ENCODE data around the gene CREB3L1.

CREB3L1 gene

GRCh38 chr11:46364056-46364455 is 86.6 kb downstream of the CREB3L1 start:
- no peak for DNase-seq (ENCODE audit: low read depth in 2 of 2)

DNA sequence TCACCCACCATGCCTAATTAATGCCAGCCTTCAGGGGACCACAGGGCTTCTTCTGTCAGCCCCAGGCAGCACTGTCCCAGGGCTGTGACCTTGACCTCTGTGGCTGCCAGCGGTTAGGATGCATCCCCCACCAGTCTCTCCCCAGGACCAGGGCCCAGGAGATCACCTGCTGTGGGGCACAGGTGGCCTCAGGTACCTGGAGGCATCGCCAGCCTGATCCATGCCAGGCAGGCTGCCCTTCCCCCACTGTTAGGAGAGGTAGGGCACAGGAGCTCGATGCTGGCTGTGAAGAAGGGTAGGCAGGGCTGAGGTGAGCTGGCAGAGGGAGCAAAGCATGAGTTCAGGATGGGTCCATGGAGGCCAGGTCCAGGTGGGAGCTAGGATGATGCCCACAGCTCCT is 87.3 kb downstream of the CREB3L1 start:
- no peak for DNase-seq (ENCODE audit: low read depth in 2 of 2)

- DNase-seq (ENCODE audit: low read depth in 2 of 2): no peak
Measured at GRCh38 chr11:46366260-46366659, 88.8 kb downstream of the CREB3L1 start.

DNA sequence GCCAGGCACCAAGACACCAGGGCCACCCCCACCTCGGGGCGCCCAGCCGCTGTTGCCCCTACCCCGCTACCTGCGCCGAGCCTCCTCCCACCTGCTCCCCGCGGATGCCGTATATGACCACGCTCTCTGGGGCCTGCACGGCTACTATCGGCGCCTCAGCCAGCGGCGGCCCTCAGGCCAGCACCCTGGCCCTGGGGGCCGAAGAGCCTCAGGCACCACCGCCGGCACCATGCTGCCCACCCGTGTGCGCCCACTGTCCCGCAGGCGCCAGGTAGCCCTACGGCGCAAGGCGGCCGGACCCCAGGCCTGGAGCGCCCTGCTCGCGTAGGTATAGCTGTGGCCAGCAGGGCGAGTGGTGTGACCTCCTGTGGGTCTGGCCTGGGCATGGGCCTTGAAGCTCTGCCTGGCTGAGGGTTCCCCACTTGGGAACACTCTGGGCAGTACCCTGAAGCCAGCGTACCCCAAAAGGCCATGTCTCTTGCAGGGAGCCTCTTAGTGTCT is 89.2 kb downstream of the CREB3L1 start:
- no peak for DNase-seq (ENCODE audit: low read depth in 2 of 2)

DNA sequence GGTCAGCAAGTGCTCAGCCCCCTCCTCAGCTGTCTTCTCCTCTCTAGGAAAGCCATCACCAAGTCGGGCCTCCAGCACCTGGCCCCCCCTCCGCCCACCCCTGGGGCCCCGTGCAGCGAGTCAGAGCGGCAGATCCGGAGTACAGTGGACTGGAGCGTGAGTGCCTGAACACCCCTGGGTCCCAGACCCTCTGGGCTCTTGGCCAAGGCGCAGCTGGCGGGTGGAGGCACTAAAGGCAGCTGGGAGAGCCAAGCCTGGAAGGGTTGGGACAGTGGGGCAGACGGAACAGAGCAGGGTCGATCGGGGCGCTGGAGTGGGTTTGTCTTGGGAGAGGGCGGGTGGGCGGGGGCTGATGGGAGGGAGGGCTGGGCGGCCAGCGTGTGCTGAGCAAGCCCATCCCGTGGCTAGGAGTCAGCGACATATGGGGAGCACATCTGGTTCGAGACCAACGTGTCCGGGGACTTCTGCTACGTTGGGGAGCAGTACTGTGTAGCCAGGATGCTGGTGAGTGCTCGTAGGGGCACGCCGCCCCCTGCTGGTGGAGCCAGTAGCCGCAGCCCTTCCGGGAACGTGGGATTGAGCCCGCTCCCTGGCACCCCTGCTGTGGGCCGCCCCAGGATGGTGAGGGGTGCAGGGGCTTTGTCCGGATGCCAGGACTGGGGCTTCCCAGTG is 89.9 kb downstream of the CREB3L1 start:
- DNase-seq (ENCODE audit: low read depth in 2 of 2): peak; percentile 49 to 56

DNA sequence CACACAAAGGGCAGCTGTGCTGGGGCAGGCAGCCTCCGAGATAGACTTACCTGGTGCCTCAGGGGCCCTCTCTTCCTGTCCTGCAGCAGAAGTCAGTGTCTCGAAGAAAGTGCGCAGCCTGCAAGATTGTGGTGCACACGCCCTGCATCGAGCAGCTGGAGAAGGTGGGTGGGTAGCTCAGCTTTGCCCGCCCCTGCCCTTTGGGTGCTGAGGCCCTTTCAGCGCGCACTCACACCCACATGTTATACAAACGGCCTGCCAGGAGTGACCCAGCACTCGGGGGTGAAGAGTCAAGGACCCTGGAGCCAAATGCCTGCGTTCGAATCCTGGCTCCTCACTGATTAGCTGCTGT is 90.4 kb downstream of the CREB3L1 start:
- no peak for DNase-seq (ENCODE audit: low read depth in 2 of 2)

DNA sequence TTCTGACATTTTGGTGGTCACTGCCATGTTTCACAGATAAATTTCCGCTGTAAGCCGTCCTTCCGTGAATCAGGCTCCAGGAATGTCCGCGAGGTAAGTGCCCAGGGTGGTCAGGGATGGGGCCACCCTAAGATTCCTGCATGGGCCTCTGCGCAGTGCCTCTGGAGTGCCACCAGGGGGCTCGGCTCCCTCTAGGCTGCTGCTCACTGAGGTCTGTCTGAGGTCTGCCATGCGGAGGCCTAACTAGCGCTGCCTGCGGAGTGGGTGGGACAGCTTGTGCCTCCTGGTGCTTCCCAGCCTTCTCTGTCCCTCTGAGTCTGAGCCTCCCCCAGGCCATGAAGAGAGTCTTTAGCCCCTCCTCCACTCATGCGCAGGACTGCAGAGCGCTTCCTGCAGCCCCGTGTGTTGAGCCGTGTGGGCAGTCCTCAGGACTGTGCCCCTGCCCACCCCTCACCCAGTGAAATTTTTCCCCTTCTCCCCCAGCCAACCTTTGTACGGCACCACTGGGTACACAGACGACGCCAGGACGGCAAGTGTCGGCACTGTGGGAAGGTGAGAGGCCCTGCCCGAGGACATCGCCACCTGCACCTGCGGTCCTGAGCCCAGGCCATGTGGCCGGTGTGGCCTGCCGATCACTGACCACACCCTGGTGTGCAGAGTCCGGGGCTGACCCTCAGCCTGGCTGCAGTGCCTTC is 92.1 kb downstream of the CREB3L1 start:
- DNase-seq (ENCODE audit: low read depth in 2 of 2): no peak

DNA sequence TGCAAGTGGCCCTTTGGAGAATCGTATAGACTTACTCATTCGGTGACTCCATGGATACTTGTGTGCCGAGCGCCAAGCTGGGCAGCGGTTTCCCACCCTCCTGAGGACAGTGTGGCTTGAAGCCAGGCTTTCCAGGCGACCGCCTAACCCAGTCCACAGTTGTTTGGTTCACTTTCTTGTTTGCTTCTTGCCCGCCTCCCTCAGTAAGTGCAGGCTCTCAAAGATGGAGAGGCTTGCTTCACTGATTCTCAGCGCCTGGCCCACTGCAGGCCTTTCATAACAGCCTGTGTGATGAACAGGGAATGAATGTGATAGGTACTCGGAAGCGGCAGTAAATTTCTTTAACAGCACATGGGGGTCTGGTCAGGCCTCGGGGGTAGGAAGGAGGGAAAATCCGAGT is 92.8 kb downstream of the CREB3L1 start:
- DNase-seq (ENCODE audit: low read depth in 2 of 2): no peak

All from stimulated activated CD4-positive, alpha-beta T cell treated with anti-CD3 and anti-CD28 coated beads, Interleukin-1b, Interleukin-23, amount 100 ng/mL, for 1 hour (primary cell).